NCI-H82 (cell line): Measurements from ENCODE around the gene GCHFR.

Experiments used
- DNase-seq: peaks from one replicate; lab custom pipeline; 2025; lab: John Stamatoyannopoulos, UW

GCHFR gene

GRCh38 chr15:40775740-40776536, 12.1 kb downstream of the GCHFR start:
- no peak for DNase-seq

- DNase-seq: no peak
Measured at GRCh38 chr15:40776537-40777141, 12.8 kb downstream of the GCHFR start.

GRCh38 chr15:40782609-40783227, 18.9 kb downstream of the GCHFR start:
- DNase-seq: peak; percentile 82

GRCh38 chr15:40785164-40785563, 21.3 kb downstream of the GCHFR start:
- no peak for DNase-seq

- DNase-seq: no peak
Measured at GRCh38 chr15:40785814-40786213, 21.9 kb downstream of the GCHFR start.

GRCh38 chr15:40787344-40787841, 23.5 kb downstream of the GCHFR start:
- DNase-seq: no peak

GRCh38 chr15:40787991-40788390, 24.1 kb downstream of the GCHFR start:
- no peak for DNase-seq

- no peak for DNase-seq
Measured at GRCh38 chr15:40789119-40789518, 25.3 kb downstream of the GCHFR start.

- no peak for DNase-seq
Measured at GRCh38 chr15:40789999-40790398, 26.1 kb downstream of the GCHFR start.

GRCh38 chr15:40790718-40791117, 26.9 kb downstream of the GCHFR start:
- no peak for DNase-seq

- no peak for DNase-seq
Measured at GRCh38 chr15:40792394-40792793, 28.5 kb downstream of the GCHFR start.

GRCh38 chr15:40793216-40793989, 29.5 kb downstream of the GCHFR start:
- DNase-seq: no peak

GRCh38 chr15:40796041-40796440, 32.2 kb downstream of the GCHFR start:
- DNase-seq: no peak

- DNase-seq: no peak
Measured at GRCh38 chr15:40796512-40796911, 32.6 kb downstream of the GCHFR start.

- no peak for DNase-seq
Measured at GRCh38 chr15:40799523-40799922, 35.7 kb downstream of the GCHFR start.

GRCh38 chr15:40803076-40803475, 39.2 kb downstream of the GCHFR start:
- no peak for DNase-seq

- no peak for DNase-seq
Measured at GRCh38 chr15:40803688-40804087, 39.8 kb downstream of the GCHFR start.

- DNase-seq: peak; percentile 58
Measured at GRCh38 chr15:40806672-40807027, 42.8 kb downstream of the GCHFR start.

GRCh38 chr15:40807028-40807887, 43.4 kb downstream of the GCHFR start, which contains the start of the genes DNAJC17 and ZFYVE19:
TSS of gene DNAJC17 (minus strand) at chr15:40807473. CDS start at chr15:40807446, 27 bp downstream.
TSS of gene ZFYVE19 (plus strand) at chr15:40807089. CDS start at chr15:40807590, 501 bp downstream.
- peak; percentile 99 for DNase-seq

- no peak for DNase-seq
Measured at GRCh38 chr15:40807888-40808461, 44.1 kb downstream of the GCHFR start.
